Liver (tissue), 9 donors: ENCODE data around the gene INTS6. TPM values are rescaled to one million over a fixed set of nuclear protein-coding genes. Genes with fewer than 3 reads are reported as not detected.

ENCODE experiments used
- DNase-seq: peaks from one replicate; pipeline ENCODE4 v3.0.0-alpha.2; 2017; ENCODE audit warnings: low spot score
- H3K27ac ChIP-seq, 2 donors: one replicate each; pipeline ENCODE4 v1.7.0; 2013; ENCODE audit warnings: inconsistent platforms in 2 of 2, low read length in 2 of 2, control low read depth in 1 of 2, low read depth in 1 of 2, mild to moderate bottlenecking in 1 of 2
- H3K27me3 ChIP-seq, 4 donors: one replicate each; pipeline versions ENCODE4 v1.6.1 to v1.7.0; 2013; ENCODE audit warnings: low read length in 3 of 4, inconsistent platforms in 1 of 4, mild to moderate bottlenecking in 1 of 4, moderate library complexity in 1 of 4; ENCODE audit not compliant: control insufficient read depth in 4 of 4, insufficient read depth in 4 of 4
- H3K36me3 ChIP-seq, 4 donors: one replicate each; pipeline versions ENCODE4 v1.6.1 to v1.7.0; 2013; ENCODE audit warnings: low read length in 3 of 4, mild to moderate bottlenecking in 3 of 4, low read depth in 1 of 4, moderate library complexity in 1 of 4; ENCODE audit not compliant: control insufficient read depth in 4 of 4, insufficient read depth in 3 of 4
- H3K4me1 ChIP-seq, 4 donors: one replicate each; pipeline versions ENCODE4 v1.6.1 to v1.7.0; 2013; ENCODE audit warnings: low read length in 3 of 4, mild to moderate bottlenecking in 3 of 4, moderate library complexity in 1 of 4; ENCODE audit not compliant: control insufficient read depth in 4 of 4, insufficient read depth in 4 of 4
- H3K4me3 ChIP-seq, 3 donors: one replicate each; pipeline versions ENCODE4 v1.6.1 to v1.7.0; 2013; ENCODE audit warnings: low read length in 3 of 3, control low read depth in 1 of 3, low read depth in 1 of 3, mild to moderate bottlenecking in 1 of 3
- H3K9ac ChIP-seq, 2 donors: one replicate each; pipeline ENCODE4 v1.7.0; 2013; ENCODE audit warnings: low read length in 2 of 2, mild to moderate bottlenecking in 2 of 2, moderate library complexity in 2 of 2, control low read depth in 1 of 2, low read depth in 1 of 2
- H3K9me3 ChIP-seq, 4 donors: one replicate each; pipeline versions ENCODE4 v1.6.1 to v1.7.0; 2013; ENCODE audit warnings: low read length in 3 of 4; ENCODE audit not compliant: control insufficient read depth in 4 of 4
- FOXA2 ChIP-seq: IDR thresholded peaks from 2 replicates; pipeline ENCODE4 v1.6.1; 2016; ENCODE audit warnings: antibody characterized with exemption
- GABPA ChIP-seq, 2 donors: IDR thresholded peaks in 1 of 2; conservative IDR thresholded peaks in 1 of 2; 2 replicates each; pipeline ENCODE4 v1.6.1; 2016; ENCODE audit warnings: antibody characterized with exemption in 2 of 2, mild to moderate bottlenecking in 1 of 2, moderate library complexity in 1 of 2
- HNF4A ChIP-seq, 2 donors: conservative IDR thresholded peaks; 2 replicates each; pipeline ENCODE4 v1.6.1; 2016; ENCODE audit warnings: antibody characterized with exemption in 2 of 2, mild to moderate bottlenecking in 2 of 2
- HNF4G ChIP-seq: IDR thresholded peaks from 2 replicates; pipeline ENCODE4 v1.6.1; 2016; ENCODE audit warnings: antibody characterized with exemption
- JUND ChIP-seq, 2 donors: IDR thresholded peaks; 2 replicates each; pipeline ENCODE4 v1.6.1; 2016; ENCODE audit warnings: antibody characterized with exemption in 2 of 2
- NR2F2 ChIP-seq: IDR thresholded peaks from 2 replicates; pipeline ENCODE4 v1.6.1; 2016; ENCODE audit warnings: antibody characterized with exemption
- RXRA ChIP-seq, 2 donors: IDR thresholded peaks; 2 replicates each; pipeline ENCODE4 v1.6.1; 2017 to 2018; ENCODE audit warnings: antibody characterized with exemption in 2 of 2, mild to moderate bottlenecking in 1 of 2
- SP1 ChIP-seq: IDR thresholded peaks from 2 replicates; pipeline ENCODE4 v1.6.1; 2018; ENCODE audit warnings: antibody characterized with exemption, mild to moderate bottlenecking
- YY1 ChIP-seq: IDR thresholded peaks from 2 replicates; pipeline ENCODE4 v1.6.1; 2016; ENCODE audit warnings: antibody characterized with exemption, mild to moderate bottlenecking
- WGBS: extraction: QIAGEN DNeasy Blood & Tissue Kit; methylation state at CpG from one replicate; pipeline ENCODE4 v1.1.7; 2013; 5-methylcytosine and 5-hydroxymethylcytosine counted together
- polyA plus RNA-seq, 2 donors: library from polyadenylated mRNA; stranded (reverse) in 1 of 2; unstranded in 1 of 2; fragments of 200-250 nt in 1 of 2; fragments of >200 nt in 1 of 2; fragmentation: Nextera tagmentation in 1 of 2; extraction: Ambion mirVana in 1 of 2; gene quantifications; one replicate each; pipeline versions ENCODE4 v1.2.1 to v1.2.3, GENCODE V29; 2013 to 2015
- total RNA-seq, 2 donors: library from RNA; depleted of rRNA; stranded (reverse); fragments of >200 nt; gene quantifications; one replicate each; pipeline ENCODE4 v1.2.3, GENCODE V29; 2014
- TF ChIP-seq, protein P1 (sequence below): fragments of 150-350 bp; IDR thresholded peaks from 2 replicates; pipeline ENCODE4 v1.5.1; 2017; ENCODE audit warnings: improper control_type of control experiment, low read depth, low read length; ENCODE audit not compliant: missing input control
- TF ChIP-seq, protein P2 (sequence below): IDR thresholded peaks from 2 replicates; pipeline ENCODE4 v1.6.1; 2016; ENCODE audit warnings: antibody characterized with exemption
- TF ChIP-seq, protein P3 (sequence below): IDR thresholded peaks from 2 replicates; pipeline ENCODE4 v1.6.1; 2016; ENCODE audit warnings: antibody characterized with exemption
- TF ChIP-seq, protein P4 (sequence below): IDR thresholded peaks from 2 replicates; pipeline ENCODE4 v1.6.1; 2016; ENCODE audit warnings: antibody characterized with exemption
- donor health status: healthy.
- donor health status: healthy.
- donor health status: healthy.
- donor health status: healthy.
- donor health status: healthy.

Gene INTS6
- total and polyA plus RNA-seq, 4 donors, result 11.4 to 61.4 (median 18.8) TPM

DNA sequence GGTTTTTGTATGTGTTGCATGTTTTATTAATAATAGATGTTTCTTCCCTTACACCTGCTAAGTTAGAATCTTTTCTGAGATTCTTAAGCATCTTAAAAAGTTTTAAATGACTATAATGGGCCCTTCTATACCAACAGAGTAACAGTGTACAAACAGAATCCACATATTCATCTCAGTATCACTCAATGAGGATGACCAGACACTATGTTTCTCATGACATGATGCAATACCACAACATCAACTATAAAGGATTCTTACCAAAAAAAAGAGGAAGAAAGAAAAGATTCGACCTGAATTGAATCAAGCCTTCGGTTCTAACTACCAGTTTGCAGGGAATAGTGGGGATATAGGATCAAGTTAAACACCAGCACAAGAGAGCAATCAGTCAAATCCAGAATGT, 56.5 kb downstream of the INTS6 start:
- H3K27me3 ChIP-seq, result no peaks in the 10 kb centered on the region
- H3K4me3 ChIP-seq, result no peak overlapping the region
- no peak for TF ChIP-seq SP1
- TF ChIP-seq, protein P1, sequence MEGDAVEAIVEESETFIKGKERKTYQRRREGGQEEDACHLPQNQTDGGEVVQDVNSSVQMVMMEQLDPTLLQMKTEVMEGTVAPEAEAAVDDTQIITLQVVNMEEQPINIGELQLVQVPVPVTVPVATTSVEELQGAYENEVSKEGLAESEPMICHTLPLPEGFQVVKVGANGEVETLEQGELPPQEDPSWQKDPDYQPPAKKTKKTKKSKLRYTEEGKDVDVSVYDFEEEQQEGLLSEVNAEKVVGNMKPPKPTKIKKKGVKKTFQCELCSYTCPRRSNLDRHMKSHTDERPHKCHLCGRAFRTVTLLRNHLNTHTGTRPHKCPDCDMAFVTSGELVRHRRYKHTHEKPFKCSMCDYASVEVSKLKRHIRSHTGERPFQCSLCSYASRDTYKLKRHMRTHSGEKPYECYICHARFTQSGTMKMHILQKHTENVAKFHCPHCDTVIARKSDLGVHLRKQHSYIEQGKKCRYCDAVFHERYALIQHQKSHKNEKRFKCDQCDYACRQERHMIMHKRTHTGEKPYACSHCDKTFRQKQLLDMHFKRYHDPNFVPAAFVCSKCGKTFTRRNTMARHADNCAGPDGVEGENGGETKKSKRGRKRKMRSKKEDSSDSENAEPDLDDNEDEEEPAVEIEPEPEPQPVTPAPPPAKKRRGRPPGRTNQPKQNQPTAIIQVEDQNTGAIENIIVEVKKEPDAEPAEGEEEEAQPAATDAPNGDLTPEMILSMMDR, result no peak
- TF ChIP-seq, protein P2, sequence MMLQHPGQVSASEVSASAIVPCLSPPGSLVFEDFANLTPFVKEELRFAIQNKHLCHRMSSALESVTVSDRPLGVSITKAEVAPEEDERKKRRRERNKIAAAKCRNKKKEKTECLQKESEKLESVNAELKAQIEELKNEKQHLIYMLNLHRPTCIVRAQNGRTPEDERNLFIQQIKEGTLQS, result no peak
- TF ChIP-seq GABPA (IDR thresholded peaks at IDR 0.05 in 1 of 2, conservative IDR thresholded peaks at IDR 0.05 in 1 of 2), result no peak
- no peak for DNase-seq
- H3K36me3 ChIP-seq, result peaks cover 0 to 13% (median 7%) of the 10 kb centered on the region in 4 donors
- H3K4me1 ChIP-seq, result peaks cover 3 to 7% (median 5%) of the 10 kb centered on the region in 4 donors
- no peaks in the 10 kb centered on the region for H3K9me3 ChIP-seq
- H3K9ac ChIP-seq, result no peak overlapping the region
- WGBS, result 78% methylated on average over 2 of the region's 2 CpGs
- no peak overlapping the region for H3K27ac ChIP-seq

DNA sequence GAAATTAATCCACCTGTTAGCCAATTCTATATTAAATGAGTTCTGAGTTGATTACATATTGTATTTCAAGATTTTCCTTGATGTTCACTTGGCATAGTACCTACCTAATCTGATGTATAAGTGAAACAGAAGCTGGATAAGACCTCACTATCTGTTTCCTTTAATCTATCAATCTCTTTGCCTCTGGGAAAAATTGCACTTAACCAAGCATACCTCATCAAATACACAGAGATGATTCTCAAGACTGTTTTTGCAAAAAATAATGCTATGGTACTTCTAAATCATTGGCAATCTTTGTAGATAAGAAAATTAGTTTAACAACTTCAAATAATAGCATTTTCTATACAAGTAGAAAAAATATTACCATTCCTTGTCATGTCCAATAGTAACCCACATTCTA, 58.1 kb downstream of the INTS6 start:
- Histone ChIP-seq H3K4me1 (peaks cover 3 to 7% (median 5%) of the 10 kb centered on the region in 4 donors), H3K27me3 (no peaks in the 10 kb centered on the region), H3K9me3 (no peaks in the 10 kb centered on the region), H3K27ac (no peak overlapping the region), H3K9ac (no peak overlapping the region), H3K36me3 (peaks cover 0 to 13% (median 6%) of the 10 kb centered on the region in 4 donors), H3K4me3 (no peak overlapping the region)
- TF ChIP-seq, protein P3, sequence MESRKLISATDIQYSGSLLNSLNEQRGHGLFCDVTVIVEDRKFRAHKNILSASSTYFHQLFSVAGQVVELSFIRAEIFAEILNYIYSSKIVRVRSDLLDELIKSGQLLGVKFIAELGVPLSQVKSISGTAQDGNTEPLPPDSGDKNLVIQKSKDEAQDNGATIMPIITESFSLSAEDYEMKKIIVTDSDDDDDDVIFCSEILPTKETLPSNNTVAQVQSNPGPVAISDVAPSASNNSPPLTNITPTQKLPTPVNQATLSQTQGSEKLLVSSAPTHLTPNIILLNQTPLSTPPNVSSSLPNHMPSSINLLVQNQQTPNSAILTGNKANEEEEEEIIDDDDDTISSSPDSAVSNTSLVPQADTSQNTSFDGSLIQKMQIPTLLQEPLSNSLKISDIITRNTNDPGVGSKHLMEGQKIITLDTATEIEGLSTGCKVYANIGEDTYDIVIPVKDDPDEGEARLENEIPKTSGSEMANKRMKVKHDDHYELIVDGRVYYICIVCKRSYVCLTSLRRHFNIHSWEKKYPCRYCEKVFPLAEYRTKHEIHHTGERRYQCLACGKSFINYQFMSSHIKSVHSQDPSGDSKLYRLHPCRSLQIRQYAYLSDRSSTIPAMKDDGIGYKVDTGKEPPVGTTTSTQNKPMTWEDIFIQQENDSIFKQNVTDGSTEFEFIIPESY, result no peak
- TF ChIP-seq FOXA2 (no peak), SP1 (no peak), YY1 (no peak), HNF4A (conservative IDR thresholded peaks at IDR 0.05) (no peak)
- DNase-seq, result no peak

DNA sequence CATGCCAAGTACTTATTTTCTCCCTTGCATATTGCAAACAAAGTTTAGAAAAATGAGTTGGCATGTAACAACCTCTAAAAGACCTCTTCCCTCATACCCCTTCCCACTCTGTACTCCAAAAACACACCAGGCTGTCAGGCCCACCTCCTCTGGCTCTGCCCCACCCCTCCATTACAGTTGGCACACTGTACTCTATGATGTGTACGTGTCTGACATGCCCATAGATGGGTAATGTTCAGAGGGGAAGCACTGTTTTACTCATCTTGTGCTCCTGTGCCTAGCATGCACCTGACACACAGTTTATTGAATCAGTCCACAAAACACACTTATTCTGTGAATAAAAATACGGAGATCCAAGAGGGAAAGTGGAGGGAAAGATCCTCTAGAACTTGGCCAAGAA, 67.7 kb downstream of the INTS6 start:
- no peak for DNase-seq
- WGBS, result 97% methylated on average over 2 of the region's 2 CpGs

More for the DNA sequence above, 67.7 kb downstream of the INTS6 start:
- Histone ChIP-seq H3K27ac (no peak overlapping the region), H3K36me3 (peaks cover 1 to 34% (median 20%) of the 10 kb centered on the region in 4 donors), H3K27me3 (no peaks in the 10 kb centered on the region), H3K9ac (no peak overlapping the region), H3K4me1 (peaks cover 0 to 2% (median 0%) of the 10 kb centered on the region in 4 donors), H3K4me3 (no peak overlapping the region), H3K9me3 (no peaks in the 10 kb centered on the region)
- TF ChIP-seq, protein P2, result no peak
- TF ChIP-seq YY1 (no peak), RXRA (IDR thresholded peaks at IDR 0.05) (no peak), HNF4G (no peak), SP1 (no peak), JUND (IDR thresholded peaks at IDR 0.05) (no peak), NR2F2 (no peak)
- TF ChIP-seq, protein P3, result no peak
- TF ChIP-seq, protein P4, sequence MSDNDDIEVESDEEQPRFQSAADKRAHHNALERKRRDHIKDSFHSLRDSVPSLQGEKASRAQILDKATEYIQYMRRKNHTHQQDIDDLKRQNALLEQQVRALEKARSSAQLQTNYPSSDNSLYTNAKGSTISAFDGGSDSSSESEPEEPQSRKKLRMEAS, result no peak
- TF ChIP-seq, protein P1, result no peak
